Neural cell (in vitro differentiated cells): ENCODE data around the gene TAC3.

ENCODE experiments used
- CTCF ChIP-seq: fragments of 450-650 bp; IDR thresholded peaks from 2 replicates; pipeline ENCODE4 v1.5.1; 2014; ENCODE audit warnings: antibody characterized with exemption, mild to moderate bottlenecking, moderate library complexity; ENCODE audit not compliant: poor library complexity, severe bottlenecking
- EP300 ChIP-seq: fragments of 450-650 bp; conservative IDR thresholded peaks from 2 replicates; pipeline ENCODE4 v1.6.1; 2014; ENCODE audit warnings: antibody characterized with exemption, mild to moderate bottlenecking, moderate library complexity; ENCODE audit not compliant: poor library complexity, severe bottlenecking
- EZH2 ChIP-seq: fragments of 200-600, 300-800 bp; shearing (Covaris generic), sonication (generic); IDR thresholded peaks from 2 replicates; pipeline ENCODE4 v1.6.1; 2014; ENCODE audit warnings: antibody characterized with exemption, low read length, borderline replicate concordance, mild to moderate bottlenecking; ENCODE audit not compliant: insufficient read depth, poor library complexity, severe bottlenecking
- POLR2AphosphoS5 ChIP-seq: IDR thresholded peaks from 2 replicates; pipeline ENCODE4 v1.6.1; 2012
- REST ChIP-seq: IDR thresholded peaks from 2 replicates; pipeline ENCODE4 v1.6.1; 2012; ENCODE audit warnings: borderline replicate concordance
- SMC3 ChIP-seq: fragments of 450-650 bp; conservative IDR thresholded peaks from 2 replicates; pipeline ENCODE4 v1.6.1; 2014; ENCODE audit warnings: antibody characterized with exemption, mild to moderate bottlenecking, moderate library complexity; ENCODE audit not compliant: poor library complexity

- TF ChIP-seq CTCF (no peak), EZH2 (no peak), POLR2AphosphoS5 (no peak), REST (no peak), SMC3 (no peak), EP300 (no peak)
Observed at GRCh38 chr12:57031789-57032188, 15.5 kb upstream of the TAC3 start.
